Stimulated activated CD8-positive, alpha-beta memory T cell treated with anti-CD3 and anti-CD28 coated beads, Interleukin-4, amount 100 ng/mL, for 48 hours (primary cell): ENCODE results near the gene CMTM8.

Source experiments
- DNase-seq: peaks from one replicate; pipeline ENCODE4 v3.0.0-alpha.2; 2020

CMTM8 gene

GRCh38 chr3:32414522-32415202 is 176.2 kb downstream of the CMTM8 start:
- DNase-seq = peak; percentile 26

- no peak for DNase-seq
These were observed 181.3 kb downstream of the CMTM8 start for GRCh38 chr3:32419742-32420125.
